NCI-H510A (cell line): ENCODE data around the gene GRID2.
"Not testable (repeated sequence)": the region's sequence is repeated elsewhere in the genome, so short reads cannot be mapped to it uniquely, and the experiment has no call there.

ENCODE experiments used
- DNase-seq: peaks from one replicate; lab custom pipeline; 2025; lab: John Stamatoyannopoulos, UW

Gene GRID2

GRCh38 chr4:92438722-92439121 lies 135.0 kb downstream of the GRID2 start:
- DNase-seq: not testable (repeated sequence)

DNA sequence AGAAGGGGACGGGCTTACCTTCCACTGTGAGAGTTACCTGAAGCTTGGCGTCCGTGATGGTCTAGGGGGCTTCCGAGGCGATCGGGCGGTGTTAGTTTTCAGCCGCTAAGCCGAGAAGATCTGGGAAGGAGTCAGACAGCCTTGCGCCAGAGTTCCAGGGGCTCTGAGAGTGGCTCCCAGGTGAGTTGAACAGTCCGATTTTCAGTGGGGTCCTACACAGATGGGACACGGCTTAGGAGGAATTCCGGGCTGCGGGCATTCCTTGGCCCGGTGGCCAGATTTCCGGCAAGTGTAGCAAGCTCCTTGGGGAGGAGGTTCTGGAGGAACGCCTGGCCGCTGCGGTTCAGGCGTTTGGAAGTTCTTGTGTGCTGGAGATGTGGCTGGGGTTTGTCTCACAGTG lies 138.4 kb downstream of the GRID2 start:
- not testable (repeated sequence) for DNase-seq

DNA sequence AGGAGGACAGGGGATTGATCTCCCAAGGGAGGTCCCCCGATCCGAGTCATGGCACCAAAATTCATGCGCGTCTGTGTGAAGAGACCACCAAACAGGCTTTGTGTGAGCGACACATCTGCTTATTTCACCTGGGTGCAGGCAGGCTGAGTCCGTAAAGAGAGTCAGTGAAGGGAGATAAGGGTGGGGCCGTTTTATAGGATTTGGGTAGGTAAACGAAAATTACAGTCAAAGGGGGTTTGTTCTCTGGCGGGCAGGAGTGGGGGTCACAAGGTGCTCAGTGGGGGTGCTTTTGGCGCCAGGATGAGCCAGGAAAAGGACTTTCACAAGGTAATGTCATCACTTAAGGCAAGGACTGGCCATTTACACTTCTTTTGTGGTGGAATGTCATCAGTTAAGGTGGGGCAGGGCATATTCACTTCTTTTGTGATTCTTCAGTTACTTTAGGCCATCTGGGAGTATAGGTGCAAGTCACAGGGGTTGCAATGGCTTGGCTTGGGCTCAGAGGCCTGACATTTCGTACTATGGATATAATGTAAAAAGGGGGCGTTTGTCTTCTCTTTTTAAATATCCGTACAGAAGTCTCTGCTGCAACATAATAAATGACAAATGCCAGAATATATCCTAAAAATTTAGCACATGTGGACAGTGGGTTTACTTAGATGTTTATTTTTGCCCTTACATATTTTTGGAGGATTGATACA lies 140.5 kb downstream of the GRID2 start:
- not testable (repeated sequence) for DNase-seq

GRCh38 chr4:92445127-92445526 lies 141.4 kb downstream of the GRID2 start:
- no peak for DNase-seq

DNA sequence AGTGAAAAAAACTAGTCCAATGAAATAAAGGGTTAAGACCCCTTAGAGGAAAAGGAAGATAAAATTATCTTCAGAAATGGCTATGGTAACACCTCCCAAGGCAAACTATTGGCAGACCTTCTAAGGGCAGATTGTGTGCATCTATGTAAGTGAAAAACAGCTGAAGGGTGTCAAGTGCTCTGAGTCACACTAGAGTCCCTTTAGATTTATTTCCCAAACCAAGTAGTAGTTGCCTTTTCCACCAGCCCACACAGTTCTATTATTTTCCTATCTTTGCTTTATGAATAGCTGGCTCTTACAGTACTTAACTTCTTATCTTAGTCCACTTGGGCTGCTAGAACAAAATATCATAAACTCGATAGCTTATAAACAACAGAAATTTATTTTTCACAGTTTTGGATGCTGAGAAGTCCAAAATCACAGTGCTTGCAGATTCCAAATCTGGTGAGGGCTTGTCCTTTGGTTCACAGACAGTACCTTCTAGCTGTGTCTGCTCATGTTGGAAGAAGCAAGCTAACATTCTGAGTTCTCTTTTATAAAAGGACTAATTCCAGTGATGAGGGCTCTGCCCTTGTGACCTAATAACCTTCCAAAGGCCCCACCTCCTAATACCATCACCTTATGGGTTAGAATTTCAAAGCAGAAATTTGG lies 143.6 kb downstream of the GRID2 start:
- DNase-seq: no peak

GRCh38 chr4:92448176-92448575 lies 144.4 kb downstream of the GRID2 start:
- not testable (repeated sequence) for DNase-seq

DNA sequence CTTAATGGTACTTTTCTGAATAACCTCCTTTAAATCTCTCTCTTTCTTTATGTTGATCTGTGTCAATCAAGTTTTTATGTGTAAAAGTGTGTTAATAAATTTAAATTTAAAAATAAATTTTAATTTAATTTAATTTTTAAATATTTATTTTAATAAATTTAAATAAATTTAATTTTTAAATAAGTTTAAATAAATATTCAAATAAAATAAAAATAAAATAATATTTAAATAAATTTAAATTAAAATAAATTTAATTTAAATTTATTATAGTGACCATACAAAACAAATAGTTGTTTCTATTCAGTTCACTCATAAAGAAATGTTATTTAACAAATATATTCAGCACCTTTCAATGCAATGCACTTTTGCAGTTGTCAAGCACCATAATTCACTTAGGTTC lies 146.9 kb downstream of the GRID2 start:
- DNase-seq: no peak

DNA sequence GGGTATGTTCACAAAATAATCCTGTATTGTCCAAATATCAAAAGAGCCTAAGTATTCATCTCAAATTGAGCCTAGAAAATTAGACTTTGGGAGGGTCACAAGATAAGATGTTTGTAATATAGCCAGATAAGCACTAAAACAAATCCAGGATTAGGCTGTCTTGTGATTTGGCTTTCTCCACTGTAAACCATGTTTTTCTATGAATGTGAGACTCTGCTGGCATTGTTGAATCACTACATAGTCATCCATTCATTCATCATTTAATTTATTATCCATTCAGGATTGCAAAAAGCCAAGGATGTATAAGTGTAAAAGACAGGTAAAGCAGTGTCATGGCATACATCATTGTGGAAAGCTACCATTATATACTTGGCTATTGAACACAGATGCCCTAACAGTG lies 148.0 kb downstream of the GRID2 start:
- DNase-seq: no peak

DNA sequence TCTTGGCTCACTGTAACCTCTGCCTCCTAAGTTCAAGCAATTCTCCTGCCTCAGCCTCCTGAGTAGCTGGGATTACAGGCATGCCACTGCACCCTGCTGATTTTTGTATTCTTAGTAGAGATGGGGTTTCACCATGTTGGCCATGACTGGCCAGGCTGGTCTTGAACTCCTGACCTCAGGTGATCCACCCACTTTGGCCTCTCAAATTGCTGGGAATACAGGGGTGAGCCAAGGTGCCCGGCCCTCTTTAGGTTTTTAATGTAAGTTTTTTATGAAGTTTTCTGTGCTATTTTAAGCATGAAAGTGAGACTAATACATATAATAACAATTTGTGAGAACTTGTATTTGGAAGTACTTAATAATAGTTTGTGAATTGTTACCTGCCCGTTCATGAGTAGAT lies 148.6 kb downstream of the GRID2 start:
- DNase-seq: not testable (repeated sequence)

DNA sequence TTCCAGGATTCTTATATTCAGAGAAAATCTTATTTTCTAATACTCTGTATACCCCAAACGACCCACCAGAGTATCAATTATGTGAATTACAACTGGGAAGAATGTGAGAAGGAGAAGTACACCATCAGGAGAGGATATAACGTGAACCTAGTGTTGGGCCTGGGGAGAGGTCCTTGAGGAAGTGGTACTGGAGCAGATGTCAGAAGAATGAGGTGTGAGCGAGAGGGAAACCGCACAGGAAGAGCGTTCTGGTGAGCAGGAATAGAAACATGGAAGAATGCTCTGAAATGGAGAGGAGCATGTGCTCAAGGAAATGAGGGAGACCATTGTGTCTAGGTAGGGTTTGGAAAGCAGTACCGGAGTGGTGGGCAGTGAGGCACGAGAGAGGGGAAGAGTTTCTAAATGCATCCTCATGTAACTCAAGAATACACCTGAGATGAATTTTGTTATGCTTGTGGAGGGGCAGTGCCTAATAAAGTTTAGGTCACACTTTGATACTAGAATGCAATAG lies 151.6 kb downstream of the GRID2 start:
- no peak for DNase-seq

DNA sequence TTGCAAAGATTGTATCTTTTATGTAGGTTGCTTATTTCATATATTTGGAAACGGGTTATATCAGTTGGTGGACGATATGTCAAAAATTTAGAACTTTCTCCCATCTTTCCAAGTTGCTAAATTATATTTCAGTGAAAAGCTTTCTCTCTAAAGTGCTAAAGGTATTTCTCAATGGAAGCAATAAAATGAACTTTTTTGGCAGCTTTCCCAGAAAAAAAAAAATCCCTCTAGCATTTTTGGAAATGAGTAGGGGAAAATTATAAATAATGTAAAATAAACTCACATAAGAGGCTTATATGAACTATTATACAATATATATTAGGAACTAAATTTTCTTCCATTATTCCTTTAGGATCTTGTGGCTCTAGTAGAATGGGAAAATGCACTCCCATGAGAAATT lies 152.2 kb downstream of the GRID2 start:
- DNase-seq: no peak

GRCh38 chr4:92461732-92462131 lies 158.0 kb downstream of the GRID2 start:
- DNase-seq: no peak

DNA sequence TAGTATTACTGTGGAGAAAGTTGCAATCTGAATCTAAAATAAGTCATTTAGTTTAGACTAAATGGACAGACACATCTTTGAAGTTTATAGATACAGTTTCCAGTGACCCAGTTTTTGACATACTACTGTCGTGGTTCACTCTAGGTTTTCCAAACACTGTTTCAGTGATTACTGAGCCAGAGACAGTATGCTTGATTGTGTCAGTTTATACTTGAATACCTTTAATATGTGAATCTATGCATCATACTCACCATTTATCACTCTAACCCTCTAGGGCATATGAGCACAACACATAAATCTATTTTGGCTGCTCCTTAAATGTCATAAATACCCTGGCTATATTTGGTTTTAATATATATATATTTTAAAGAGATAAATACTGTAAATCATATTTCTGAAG lies 173.5 kb downstream of the GRID2 start:
- no peak for DNase-seq

GRCh38 chr4:92483341-92483740 lies 179.6 kb downstream of the GRID2 start:
- DNase-seq: peak; percentile 8

DNA sequence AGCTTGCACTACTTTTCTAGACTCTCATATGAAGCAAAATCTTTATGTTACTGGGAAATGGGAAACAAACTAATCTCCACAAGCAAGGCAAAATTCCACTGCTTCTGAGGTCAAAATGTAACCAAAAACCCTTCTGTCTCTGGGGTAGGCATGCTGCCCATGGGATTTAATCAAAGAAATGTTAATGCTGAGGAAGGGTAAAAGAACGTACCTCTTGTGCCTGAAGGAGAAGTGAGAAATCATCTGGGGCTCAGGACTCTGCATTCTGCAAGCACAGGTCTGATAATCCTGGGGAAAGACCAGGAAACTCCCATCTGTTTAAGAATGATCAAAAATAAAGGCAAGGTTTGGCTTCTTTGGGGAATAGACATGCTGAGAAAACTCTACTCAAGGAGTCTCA lies 184.7 kb downstream of the GRID2 start:
- no peak for DNase-seq

DNA sequence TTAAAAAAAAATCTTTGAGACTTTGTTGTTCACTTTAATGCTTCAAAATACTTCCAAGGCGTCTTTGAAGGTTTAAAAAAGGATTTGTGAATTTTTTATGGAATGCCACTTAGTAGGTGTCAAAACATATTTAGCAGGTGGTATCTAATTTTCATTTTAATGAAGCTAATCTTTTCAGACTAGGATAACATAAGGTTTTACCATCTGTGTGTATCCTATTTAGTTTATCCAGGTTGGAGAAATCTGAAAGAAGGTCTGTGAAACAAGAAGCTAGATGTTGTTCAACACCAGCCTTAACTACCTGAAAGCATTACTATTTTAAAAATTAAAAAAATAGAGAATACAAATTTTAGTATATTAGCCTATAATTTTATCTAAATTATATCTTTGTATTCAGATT lies 193.4 kb downstream of the GRID2 start:
- DNase-seq: no peak

GRCh38 chr4:92501456-92501855 lies 197.7 kb downstream of the GRID2 start:
- DNase-seq: no peak

GRCh38 chr4:92506933-92507332 lies 203.2 kb downstream of the GRID2 start:
- no peak for DNase-seq

DNA sequence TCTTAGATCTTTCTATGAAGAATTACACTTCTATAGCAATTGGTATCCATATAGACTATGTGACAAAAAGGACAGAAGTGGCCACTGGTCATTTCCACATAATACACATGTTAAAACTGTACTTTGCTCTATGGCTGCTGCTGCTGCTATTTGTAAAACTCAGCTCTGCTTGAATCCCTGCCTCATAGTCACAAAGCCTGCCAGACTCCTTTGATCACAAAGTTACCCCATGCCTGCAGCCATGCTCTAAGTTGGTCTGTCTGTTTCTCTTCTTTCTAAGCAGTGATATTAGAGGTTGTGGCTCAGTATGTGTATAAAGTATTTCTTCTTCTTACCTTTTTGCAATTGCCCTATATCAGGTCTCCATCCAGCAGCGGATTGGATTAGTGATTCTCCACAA lies 210.9 kb downstream of the GRID2 start:
- no peak for DNase-seq

DNA sequence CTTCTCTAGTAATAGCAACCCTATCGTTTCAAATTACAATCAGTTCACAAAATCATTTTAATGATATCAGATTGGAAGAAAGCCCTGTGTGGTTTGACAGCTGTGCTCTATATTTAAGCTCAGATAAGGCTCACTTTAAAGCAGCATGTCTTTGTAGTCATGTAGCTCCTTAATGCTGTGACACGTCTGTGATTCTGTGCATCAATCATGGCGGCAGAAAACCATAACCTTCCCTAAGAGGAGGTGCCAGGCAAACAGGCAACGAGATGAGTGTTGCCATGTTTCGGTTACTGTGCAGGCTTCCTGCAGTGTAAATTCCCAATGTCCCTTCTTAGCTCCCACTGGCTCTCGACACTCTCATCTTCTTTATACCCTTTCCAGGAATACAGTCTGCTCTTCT lies 212.7 kb downstream of the GRID2 start:
- no peak for DNase-seq

DNA sequence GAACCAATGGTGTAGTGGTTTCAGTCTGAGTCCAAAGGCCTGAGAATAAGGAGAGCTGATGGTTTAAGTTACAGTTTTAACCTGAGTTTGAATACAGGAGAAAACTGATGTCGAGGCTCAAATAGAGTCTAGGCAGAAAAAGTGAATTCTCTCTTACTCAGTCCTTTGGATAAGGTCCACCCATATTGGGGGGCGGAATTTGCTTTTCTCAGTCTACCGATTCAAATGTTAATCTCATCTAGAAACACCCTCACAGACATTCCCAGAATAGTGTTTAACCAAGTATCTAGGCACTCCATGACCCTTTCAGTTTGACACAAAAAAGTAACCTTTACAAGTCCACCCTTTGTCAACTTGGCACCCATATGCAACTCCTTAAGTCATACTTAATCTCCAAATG lies 216.0 kb downstream of the GRID2 start:
- DNase-seq: no peak

DNA sequence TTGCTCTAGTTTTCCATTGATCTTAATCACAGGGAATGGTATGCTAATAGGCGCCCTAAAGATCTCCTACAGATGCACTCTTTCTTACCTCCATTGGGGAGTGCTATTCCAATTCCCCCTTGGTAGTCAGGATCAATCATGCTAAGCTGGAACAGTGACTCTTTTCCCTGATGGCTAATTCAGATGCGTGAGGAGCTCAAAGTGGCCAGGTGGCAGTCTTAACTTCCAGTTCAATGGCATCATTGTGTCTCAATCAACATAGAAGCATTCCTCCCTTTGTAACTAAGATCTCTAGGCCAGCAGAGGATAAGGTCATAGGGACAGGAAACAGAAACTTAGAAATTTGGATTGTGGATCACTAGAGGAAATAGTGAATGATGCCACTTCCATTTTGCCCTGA lies 216.8 kb downstream of the GRID2 start:
- no peak for DNase-seq

DNA sequence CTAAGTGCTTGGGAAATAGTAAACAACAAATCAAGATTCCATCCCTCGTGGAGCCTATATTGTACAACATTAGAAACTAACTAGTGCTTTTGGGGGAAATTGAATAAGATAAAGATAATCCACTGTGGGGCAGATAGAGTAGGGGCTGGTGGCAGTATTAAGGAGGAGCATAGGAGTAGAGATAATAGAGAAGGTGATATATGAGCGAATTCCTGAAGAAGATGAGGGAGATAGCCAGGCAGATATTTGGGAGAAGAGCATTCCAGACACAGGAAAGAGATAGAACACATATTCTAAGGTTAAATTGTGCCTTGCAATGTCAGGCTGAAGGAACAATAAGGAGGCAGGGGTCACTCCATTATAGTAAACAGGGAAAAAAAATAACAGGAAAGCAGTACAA lies 218.2 kb downstream of the GRID2 start:
- DNase-seq: no peak

DNA sequence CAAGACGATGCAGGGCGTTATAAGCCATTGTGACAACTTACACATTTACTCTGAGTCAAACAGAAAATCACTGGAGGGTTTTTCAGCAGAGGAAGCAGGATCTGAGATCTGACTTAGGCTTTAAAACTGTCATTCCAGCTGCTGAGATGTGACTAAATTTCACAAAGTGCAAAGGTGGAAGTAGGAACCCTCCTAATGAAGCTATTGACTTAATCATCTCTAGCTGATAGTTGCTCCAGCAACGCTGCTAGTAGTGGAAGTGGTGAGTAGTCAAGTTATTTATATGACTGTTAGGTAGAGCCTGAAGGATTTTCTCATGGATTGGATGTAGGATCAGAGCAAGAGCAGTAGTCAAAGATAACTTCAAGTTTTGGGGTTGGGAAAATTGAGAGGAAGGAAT lies 218.6 kb downstream of the GRID2 start:
- no peak for DNase-seq
